ENCODE measurements around the gene HTATIP2.
"Not testable (repeated sequence)": the region's sequence is repeated elsewhere in the genome, so short reads cannot be mapped to it uniquely, and the experiment has no call there.

The HTATIP2 gene

DNA sequence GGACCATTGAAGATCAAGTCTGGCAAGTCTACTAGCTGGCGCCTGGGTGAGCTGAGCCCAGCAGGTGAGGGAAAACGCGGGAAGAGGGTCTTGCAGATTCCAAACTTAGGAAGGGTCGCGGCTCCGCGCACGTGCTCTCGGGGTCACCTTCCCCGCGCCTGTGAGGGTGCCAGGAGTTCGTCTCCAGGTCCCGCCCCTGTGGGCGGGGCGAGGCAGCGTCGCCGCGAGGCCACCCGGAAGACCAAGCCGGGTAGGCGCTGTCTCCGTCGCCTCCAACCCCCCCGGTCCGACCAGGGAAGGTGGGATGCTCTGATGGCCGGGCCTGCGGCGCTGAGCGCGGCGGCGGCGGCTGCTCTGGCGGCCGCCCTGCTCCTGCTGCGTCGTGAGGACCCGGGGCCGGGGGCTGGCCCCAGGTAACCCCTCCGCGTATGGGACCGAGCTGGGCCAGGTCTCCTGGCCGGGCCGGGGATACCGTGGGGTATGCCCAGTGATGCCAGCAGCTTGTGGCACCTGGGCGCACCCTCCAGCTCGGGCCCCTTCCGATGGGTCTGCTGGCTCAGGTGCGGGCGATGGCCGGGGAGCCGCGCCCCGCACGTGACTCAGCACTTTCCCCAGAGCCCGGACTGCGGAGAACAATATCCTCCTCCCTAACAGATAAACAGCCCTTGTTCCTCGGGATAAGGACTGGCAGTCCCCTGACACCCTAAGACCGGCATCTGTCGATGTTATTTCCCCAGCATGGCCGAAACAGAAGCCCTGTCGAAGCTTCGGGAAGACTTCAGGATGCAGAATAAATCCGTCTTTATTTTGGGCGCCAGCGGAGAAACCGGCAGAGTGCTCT lies at the start of gene HTATIP2:
HTATIP2 (plus strand) TSS at position 215 of the 841 bp plus-strand sequence; CDS start at position 739, 524 bp downstream.
- no peak for FAIRE-seq

DNA sequence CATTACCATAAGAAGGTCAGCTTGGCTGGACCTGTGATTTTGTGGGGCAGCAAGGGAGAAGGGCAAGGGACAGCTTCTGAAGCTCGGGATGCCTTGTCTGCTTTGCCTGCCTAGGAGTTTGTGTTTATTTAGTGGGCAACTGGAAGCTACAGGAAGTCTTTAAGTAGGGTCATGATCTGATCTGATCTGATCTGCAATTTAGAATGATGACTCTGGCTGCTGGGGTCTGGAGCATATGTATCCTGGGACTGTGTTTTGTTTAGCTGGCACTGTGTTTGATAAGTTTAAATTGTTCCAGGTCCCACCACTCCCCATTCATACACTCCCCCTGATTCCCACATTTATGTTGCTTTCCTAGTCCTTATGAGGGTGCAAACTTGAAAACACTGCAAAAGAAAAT lies 47.7 kb upstream of the HTATIP2 start:
- no peak for FAIRE-seq

DNA sequence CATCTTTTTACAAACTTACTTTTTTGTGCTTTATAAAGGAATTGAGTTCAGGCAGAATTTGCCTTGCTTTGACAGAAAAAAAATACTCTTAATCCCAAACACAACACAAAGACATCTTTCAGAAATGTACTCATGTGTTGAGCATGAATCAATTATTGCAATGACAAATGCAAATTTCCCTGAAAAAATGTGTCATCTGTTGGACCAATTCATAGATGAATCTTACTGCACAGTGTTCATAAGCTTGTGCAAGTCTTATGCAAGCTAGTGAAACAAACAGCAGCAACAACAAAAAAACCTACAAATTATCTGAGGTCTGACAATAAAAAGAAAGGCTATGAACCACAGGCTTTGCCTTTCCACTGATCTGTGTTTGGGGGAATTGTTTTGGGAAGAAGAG lies 42.3 kb upstream of the HTATIP2 start:
- no peak for FAIRE-seq

DNA sequence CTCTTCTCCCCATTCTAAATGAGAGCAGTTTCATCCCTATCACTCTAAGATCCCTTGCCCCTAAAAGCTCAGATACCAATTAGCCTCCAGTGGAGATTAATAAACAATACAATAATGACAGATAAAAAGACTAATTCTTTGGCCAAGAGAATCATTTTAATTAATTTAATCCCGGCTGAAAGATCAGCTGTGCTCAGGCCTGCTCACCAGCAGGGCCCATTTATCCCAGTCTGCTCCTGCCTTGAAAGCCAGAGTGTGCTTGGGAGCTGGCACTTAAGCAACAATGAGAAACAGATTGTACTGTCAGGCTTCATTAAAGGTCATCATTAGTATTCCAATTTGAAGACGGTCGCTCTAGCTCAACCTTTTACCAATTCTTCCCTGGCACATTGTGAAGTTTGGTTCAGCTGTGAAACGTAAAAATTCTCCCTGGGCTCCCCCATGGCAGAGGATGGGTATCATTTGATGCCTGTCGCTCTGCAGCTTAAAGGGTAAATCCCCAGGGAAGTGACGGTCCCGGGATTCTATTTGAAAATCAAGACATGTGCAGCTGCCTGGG lies 36.1 kb upstream of the HTATIP2 start:
- FAIRE-seq = no peak

DNA sequence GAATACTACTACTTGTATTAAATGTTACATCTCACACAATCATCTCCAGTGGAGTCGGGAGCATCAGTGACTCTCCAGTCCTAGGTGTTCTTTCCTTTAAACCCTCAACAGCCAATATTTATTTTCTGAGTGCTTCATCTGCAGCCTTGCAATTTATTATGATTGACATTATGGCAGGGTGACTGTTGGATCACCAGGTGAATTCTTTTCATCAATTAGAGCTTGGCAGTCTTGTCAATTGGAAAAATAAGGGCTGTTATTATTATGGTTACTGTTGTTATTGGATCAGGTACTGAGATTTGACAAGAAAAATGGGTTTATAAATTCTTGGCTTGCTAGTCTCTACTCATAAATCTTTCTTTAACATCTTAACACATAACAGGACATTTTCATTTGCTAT lies 27.5 kb upstream of the HTATIP2 start:
- FAIRE-seq = no peak

DNA sequence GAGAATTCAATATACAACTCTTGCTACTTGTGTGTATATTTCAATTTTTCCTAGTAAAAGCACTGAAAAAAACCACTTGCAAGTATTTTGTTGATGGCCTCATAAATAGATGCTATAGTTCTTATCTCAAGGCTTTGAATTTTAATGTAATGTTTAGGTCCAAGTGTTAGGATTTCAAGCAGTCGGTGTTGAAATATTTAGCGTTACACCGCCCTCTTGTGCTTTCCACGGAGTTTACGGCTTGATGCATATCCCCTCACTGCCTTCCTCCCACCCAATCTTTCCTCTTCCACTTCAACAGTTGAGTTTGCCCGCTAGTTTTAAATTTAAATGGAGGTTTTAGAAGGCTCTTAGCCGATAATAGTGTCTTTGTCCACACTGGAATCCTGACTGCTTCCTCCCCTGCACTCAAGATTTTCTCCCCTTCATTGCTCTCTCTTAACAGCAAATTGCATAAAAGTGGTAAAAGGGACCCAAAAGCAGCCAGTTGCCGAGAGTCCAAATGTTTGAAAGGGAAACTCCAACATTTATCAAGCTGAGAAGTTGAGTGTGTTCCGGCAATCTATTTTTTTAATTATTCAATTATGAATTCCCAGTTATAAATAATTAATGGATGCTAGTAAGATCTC lies 25.9 kb upstream of the HTATIP2 start:
- no peak for FAIRE-seq

DNA sequence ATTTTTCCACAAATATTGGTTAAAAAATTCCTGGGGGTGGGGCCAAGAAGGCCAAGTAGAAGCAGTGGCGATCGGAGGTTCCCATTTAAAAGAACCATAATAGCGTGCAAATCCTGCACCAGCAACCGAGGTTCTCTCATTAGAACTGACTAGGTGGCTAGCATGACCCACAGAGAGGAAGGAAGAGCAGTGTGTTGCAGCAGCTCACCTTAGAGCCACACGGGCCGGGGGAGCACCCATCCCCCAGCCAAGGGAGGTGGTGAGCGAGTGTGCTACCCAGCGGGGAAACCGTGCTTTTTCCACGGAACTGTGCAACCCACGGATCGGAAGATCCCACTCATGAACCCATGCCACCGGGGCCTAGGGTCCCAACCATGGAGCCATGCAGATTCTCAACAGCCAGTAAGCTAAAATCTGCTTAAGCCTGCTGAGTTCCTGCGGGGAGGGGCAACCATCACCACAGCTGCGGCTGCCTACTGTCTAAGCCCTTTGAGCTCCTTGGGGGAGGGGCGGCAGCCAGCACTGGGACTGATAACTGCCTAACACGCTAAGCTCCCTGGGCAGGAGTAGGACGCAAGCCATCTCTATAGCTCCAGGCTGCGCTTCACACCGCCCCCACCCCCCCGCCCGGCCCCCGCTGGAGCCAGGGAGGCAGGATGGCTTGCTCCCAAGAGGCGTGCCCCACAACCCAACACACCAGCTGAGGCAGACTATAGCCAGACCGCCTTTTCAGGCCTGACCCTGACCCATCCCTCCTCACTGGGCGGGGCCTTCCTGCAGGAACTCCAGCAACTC lies 21.0 kb upstream of the HTATIP2 start:
- no peak for FAIRE-seq

DNA sequence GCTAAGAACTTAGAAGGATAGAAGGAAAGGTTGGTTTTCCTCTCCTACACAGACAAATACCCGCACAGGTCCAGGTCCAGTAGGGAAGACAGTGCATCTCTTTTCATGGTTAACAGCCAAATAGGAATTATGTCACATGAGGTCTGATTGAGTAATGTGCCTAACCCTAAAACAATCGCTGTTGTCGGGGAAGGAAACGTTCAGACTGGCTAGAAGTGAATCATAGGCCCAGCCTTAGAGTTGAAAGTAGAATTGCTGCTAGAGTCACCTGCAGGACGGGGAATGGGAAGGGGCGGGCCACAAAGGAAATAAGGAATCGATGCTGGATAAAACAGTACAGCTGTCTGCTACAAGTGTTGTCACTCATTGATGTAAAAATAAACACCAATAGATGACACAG lies 12.4 kb upstream of the HTATIP2 start:
- FAIRE-seq = no peak

DNA sequence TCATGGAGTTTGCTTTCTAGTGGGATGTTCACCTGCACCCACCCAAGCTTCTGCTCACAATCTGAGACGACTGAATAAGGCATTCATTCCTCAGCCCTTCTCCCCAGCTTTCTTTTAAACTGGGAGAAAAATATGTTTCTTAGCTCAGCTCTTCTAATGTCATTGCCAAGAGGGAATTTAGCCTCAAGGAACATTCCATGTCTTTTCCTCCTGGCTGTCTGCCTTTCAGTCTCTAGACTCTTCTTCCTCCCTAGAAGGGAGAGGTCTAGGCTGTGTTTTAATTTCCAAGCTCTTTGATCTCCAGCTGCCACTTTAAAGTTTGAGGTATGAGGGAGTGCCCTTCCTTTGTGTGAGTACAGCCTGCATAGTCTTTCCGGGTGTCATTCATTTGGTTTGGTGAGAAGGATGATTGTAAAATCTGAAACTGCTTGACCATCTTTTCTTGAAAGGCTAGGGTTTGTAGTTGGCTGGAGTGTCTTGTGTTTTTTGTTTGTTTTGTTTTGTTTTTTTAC lies 11.7 kb upstream of the HTATIP2 start:
- no peak for FAIRE-seq

DNA sequence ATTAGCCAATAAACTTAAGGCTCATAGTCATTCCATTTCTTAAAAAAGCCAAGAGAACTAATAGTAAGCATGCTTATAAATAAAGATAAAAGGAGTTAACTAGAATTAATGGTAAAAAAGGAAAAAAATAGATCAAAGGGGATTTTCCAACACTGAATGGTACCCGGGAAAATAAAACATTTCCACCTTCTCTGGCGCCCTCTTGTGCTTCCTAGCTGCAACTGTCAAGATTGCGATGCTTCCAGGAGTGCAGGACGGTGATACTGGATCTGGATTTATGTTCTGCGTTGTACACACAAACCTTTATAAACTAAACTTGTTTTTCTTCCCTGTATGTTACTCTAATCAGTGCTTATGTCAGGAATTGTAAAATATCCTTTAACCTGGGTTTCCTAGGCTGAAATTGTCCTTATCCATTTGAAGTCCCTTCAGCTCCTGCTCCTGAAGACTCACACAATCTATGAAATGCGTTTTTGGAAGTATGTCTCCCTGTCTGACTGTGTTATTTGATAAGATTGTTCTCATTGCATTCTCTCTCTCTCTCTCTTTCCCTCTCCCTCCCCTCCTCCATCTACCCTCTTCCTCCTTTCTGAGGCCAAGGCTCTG lies 9.6 kb upstream of the HTATIP2 start:
- FAIRE-seq = no peak

DNA sequence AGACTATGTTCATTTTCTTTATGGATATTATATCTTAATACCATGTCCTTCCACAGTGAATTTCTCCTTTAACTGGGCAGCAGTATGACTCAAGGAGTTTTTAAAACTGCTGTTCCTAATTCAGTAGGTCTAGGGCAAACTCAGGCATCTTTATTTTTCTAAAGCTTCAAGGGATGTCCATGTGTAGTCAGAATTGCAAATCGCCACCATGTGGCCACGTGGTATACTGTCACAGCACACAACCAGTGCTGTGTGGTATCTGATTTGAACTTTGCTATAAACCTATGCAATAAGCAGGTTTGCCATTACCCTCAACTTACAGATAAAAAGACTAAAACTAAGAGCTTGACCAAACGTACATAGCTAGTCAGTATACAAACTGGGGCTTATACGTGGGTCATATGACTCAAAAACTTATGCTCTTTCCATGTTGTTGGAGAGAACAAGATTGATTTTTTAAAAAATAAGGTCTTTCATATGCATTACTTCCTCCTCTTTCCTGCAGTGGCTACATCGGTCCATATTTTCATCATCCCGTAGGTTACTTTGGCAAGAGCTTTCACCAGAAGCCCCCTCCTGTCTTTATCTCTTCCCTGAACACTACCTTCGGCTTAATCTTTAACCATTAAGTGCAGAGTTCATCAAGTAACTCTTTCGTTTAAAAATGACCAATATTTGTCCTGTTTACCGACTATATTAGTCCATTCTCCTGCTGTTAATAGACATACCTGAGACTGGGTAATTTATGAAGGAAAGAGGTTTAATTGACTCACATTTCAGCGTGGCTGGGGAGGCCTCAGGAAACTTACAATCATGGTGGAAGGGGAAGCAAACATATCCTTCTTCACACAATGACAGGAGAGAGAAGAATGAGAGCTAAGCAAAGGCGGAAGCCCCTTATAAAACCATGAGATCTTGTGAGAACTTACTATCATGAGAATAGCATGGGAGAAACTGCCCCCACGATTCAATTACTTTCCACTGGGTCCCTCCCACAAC lies 8.0 kb upstream of the HTATIP2 start:
- no peak for FAIRE-seq

DNA sequence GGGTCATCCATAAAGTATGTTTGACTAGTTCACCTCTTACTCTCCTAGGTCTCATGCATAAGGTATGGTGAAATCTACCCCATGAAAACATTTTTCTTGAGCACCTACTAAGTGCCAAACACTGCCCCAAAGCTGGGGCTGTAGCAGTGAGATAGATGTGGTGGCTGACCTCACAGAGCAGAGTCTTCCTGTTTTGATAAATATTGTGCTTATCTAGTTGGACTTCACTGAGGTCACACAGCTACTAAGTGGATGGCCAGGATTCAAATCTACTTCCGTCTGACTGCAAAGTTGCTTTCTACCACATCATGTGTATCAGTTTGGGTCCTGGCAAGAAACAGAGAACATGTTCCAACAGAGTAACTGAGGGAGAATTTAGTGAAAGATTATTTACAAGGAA lies 6.4 kb upstream of the HTATIP2 start:
- no peak for FAIRE-seq

DNA sequence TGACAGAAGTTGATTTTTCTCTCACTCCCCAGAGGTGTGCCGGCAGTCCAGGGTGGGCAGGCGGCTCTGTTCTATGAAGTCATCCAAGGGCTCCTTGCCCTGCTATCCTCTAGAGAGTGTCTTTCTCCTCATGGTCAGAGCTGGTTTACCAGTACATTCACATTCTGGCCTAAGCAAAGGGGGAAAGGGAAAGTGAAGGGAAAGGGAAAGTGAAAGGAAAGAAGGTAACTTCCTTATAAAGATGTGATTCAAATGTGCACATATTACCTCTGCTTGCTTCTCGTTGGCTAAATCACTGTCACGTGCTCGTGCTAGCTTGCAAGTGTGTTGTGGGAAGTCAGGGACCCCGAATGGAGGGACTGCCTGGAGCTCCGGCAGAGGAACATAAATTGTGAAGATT lies 2.9 kb upstream of the HTATIP2 start:
- no peak for FAIRE-seq

DNA sequence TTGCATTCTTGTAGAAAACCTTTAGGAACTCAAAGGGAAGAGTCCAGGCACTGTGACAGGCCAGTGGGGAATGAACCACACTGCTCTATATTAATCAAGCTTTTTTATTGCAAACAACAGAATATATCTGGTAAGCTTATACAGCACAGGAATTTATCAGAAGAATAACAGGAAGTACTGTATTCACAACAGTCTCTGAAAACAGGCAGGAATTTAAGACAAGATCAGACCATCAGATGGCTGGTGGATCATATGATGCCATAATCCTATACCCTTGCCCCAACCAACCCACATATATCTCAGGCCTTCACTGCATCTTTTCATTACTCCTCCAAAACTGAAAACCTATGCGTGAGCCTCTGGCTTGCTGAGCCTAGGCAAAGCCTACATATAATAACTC lies 1.0 kb upstream of the HTATIP2 start:
- FAIRE-seq = no peak

DNA sequence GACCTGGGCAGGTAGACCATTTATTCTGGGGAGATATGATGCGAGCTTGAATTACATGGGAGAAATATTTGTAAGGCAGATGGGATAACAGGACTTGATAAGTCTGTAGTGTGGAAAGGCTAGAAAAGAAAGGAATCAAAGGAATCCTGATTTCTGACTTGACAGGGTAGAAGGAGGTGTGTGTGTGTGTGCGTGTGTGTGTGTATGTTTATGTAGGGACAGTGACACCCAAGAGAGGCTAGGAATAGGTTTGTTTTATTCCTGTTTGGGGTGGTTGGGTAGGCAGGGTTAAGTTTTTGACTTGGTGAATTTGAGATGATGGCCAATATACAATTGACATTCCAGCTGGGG lies 390 bp upstream of the HTATIP2 start:
- FAIRE-seq = no peak

DNA sequence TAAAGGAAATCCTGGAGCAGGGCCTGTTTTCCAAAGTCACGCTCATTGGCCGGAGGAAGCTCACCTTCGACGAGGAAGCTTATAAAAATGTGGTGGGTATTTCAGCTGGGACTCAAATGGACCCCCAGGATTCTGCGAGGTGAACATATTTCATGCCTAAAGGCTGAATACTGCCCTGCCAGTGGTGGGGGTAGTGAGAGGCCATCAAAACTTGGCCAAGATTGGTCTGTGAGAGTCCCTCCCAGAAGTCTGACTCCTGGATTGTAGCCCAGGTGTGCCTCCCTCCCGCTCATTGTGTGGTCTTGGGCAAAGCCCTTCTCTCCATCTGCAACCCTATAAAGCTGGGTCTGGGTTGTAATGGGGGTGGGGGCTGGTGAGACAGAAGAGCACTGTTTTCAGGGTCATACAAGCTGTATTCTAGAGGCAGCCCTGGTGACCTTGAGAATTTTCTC lies 853 bp downstream of the HTATIP2 start:
- FAIRE-seq = no peak

DNA sequence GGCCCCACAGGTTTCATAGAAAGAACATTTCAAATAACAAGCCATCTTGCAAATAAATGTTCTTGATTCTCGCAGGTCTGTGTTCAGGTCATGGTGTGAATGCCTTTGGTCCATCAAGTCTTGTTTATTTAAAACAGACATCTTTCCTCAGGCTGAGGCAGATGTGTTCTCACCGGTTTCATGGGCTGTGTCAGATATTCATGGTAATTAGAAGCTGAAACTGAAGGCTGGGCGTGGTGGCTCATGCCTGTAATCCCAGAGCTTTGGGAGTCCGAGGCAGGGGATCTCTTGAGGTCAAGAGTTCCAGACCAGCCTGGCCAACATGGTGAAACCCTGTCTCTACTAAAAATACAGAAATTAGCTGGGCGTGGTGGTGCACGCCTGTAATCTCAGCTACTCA lies 2.0 kb downstream of the HTATIP2 start:
- FAIRE-seq = not testable (repeated sequence)

DNA sequence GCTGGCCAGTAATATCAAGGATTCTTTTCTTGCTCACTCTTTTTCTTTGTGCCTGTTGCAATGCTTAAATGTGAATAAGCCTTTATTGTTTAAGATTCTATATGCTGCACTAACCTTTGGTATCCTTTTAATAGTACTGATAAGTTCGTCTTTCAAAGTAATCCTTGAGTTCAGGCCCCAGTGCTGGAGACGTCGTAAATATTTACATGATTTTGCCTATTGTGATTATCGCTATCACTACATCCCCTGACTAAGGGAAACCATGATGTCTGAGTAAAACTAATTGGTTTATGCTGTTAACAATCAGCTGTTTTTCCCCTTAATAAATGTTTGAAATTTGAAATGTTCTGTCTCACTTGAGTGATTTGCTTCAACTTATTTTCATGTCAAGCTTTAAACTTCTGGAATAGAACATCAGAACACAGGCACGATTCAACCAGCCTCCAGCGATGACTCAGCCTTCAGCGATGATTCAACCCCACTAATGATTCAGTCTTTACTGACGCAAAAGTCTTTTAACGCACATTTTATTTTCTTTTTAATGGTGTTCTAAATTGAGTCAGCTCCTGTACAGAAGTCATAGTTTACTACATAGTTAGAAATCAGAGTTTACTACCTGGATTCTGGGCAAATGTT lies 3.9 kb downstream of the HTATIP2 start:
- no peak for FAIRE-seq

DNA sequence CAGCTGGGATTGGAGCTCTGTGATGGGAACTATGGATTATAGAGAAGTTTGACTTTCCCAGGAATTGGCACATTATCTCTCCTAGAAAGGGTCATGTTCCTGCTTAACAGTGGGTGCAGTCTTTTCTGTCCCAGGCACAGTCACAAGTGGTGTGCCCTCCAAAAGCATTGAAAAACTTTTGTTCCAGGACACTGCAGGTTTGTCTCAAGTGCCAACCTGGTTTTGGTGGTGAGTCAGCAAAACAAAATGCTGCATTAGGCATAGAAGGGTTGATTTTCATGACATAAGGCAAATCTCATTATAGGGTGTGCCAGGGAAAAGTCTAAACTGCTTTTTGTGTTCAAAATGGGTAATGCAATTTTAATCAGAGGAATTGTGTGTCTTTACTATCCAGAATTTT lies 4.9 kb downstream of the HTATIP2 start:
- FAIRE-seq = no peak

DNA sequence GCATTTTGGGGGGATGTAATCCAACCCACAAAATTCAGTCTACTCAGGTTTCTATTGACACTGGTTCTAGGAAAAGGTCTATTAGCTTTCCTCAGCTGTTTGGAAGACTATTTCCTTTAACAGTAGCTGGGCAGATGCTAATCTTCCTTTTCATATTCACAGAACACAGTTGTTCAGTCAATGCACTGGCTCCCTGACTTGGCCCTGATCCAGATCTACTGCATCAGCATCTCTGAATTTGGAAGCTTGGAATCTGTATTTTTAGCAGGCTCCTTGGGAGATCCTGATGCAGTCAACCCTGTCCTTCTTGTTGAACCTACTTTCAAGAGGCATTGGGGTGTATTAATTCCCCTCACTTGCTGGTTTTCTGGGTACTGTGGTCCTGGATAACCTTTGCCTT lies 6.3 kb downstream of the HTATIP2 start:
- FAIRE-seq = no peak

DNA sequence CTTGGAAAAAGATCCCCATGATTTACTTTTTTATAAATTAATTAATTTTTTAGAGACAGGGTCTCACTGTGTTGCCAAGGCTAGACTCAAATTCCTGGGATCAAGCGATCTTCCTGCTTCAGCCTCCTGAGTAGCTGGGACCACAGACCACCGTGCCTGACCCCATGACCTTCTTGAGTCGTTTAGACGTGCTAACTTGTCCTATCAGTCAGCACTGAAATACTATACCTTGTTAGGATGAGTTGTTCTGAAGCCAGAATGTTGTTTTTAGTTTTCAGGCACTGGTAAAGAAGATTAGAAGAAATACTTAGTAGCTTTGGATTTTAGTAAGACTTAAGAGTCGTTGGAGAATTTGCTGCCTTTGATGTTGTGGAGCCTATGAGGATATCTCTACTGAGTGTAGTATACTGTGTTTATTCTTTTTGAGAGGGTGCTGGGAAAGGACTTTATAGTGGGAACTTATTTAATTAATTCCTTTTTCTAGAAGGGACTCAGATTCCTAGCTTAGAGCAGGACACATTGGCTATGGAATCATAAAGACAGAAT lies 8.6 kb downstream of the HTATIP2 start:
- FAIRE-seq = no peak

Measured in endometrium (tissue), 2 donors.